ENCODE measurements around the gene NPW. TPM values are rescaled to one million over a fixed set of nuclear protein-coding genes. Genes with fewer than 3 reads are reported as not detected.
A peak's percentile ranks its signal among the peaks of the same experiment; 100 is the strongest.

NPW gene
- polyA plus RNA-seq, 1 donor = 4.4 TPM

- H3K9me3 ChIP-seq (ENCODE audit: control insufficient read depth, low read depth, low read length) = peaks cover 12% of the 10 kb centered on the region
- H3K27ac ChIP-seq (ENCODE audit: low read length) = no peak overlapping the region
- peaks cover 43% of the 10 kb centered on the region for H3K36me3 ChIP-seq (ENCODE audit: control insufficient read depth, insufficient read depth, low read length)
- no peak overlapping the region for H3K4me3 ChIP-seq (ENCODE audit: low read length)
- WGBS (ENCODE audit: insufficient coverage, low lambda C conversion rate) = no CpG with 5 or more reads among the region's 18 CpGs
- peaks cover 41% of the 10 kb centered on the region for H3K27me3 ChIP-seq (ENCODE audit: control insufficient read depth, insufficient read depth, low read length)
- H3K4me1 ChIP-seq (ENCODE audit: control insufficient read depth, insufficient read depth, low read length) = peaks cover 46% of the 10 kb centered on the region
- no peak for DNase-seq
Measured at GRCh38 chr16:1977875-1978268, 41.7 kb upstream of the NPW start.

- H3K4me1 ChIP-seq (ENCODE audit: control insufficient read depth, insufficient read depth, low read length) = peaks cover 46% of the 10 kb centered on the region
- H3K9me3 ChIP-seq (ENCODE audit: control insufficient read depth, low read depth, low read length) = peaks cover 12% of the 10 kb centered on the region
- no peak overlapping the region for H3K27ac ChIP-seq (ENCODE audit: low read length)
- peaks cover 43% of the 10 kb centered on the region for H3K36me3 ChIP-seq (ENCODE audit: control insufficient read depth, insufficient read depth, low read length)
- peak overlapping the region; percentile 21 for H3K4me3 ChIP-seq (ENCODE audit: low read length)
- WGBS (ENCODE audit: insufficient coverage, low lambda C conversion rate) = no CpG with 5 or more reads among the region's 37 CpGs
- peaks cover 45% of the 10 kb centered on the region for H3K27me3 ChIP-seq (ENCODE audit: control insufficient read depth, insufficient read depth, low read length)
- DNase-seq = no peak
Measured at GRCh38 chr16:1978476-1979120, 41.0 kb upstream of the NPW start.

DNA sequence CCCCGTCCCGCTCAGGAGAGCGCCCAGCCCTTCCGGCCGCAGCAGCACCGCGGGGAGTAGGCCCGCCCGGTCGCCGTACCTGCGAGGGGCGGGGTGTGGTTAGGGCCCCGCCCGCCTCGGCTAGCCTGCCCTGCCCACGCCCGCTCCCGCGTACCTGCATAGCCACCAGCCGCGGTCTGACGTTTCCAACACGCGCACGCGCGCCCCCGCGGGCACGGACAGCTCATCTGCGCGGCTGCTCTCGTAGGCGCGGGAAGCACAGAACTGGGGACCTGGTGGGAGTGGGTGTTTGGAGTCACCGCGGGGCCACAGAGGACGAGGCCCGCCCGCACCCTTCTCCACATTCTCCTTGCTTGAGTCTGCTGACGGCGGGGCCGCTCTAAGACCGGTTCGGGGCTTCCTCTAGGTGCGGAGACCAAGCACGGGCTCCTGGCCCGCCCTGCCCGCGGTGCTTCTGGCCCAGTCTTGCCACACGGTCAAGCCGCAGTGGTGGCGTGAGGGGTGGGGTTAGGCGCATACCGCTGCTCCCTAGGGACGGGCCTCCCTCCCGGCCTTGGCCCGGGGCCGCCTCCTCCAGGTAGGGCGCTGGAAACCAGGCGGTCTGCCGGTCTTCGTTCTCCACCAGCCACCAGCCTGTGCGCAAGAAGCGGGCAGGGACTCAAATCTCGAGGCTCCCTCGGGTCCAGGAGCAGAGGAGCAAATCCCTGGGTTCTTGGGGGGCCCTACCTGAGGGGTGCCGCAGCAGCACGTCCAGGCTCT lies 40.1 kb upstream of the NPW start:
- Histone ChIP-seq H3K36me3 (ENCODE audit: control insufficient read depth, insufficient read depth, low read length) (peaks cover 39% of the 10 kb centered on the region), H3K4me3 (ENCODE audit: low read length) (peak overlapping the region; percentile 26), H3K9me3 (ENCODE audit: control insufficient read depth, low read depth, low read length) (peaks cover 12% of the 10 kb centered on the region), H3K27ac (ENCODE audit: low read length) (peak overlapping the region; percentile 4), H3K4me1 (ENCODE audit: control insufficient read depth, insufficient read depth, low read length) (peaks cover 46% of the 10 kb centered on the region), H3K27me3 (ENCODE audit: control insufficient read depth, insufficient read depth, low read length) (peaks cover 45% of the 10 kb centered on the region)
- no CpG with 5 or more reads among the region's 70 CpGs for WGBS (ENCODE audit: insufficient coverage, low lambda C conversion rate)
- DNase-seq = peak; percentile 85 to 91

DNA sequence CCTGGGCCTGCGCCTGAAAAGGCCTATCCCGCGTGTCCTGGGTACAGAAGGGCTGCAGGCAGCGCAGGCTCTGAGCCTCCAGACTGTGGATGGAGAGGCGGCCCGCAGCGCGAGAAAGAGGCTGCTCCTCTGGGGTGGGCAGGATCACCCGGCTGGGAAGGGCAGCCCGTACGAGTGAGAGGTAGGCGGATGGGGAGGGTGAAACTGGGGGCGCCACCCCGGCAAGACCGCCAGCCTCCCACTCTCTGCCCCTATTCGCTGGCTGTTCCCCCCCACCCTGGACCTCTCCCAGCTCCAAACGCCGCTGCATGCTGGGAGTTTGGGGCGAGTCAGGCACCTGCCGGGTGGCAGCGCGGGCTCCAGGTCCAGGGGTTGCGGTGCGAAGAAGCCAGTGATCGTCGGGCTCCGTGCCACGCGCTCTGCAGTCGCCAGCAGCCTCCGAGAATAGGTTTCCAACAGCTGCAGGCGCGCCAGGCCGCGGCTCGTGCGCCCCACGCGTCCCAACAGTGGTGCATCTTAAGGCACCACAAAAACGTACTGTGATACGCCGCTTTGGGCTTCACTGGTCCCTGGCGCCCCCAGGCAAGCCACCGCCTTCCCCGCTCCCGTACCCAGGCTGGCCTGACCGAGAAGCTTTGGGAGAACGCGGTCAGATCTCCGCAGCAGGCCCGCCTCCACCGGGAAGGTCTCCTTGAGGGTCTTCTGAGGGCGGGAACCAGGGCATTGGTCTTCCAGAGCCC lies 39.4 kb upstream of the NPW start:
- peaks cover 33% of the 10 kb centered on the region for H3K36me3 ChIP-seq (ENCODE audit: control insufficient read depth, insufficient read depth, low read length)
- H3K27ac ChIP-seq (ENCODE audit: low read length) = no peak overlapping the region
- no CpG with 5 or more reads among the region's 53 CpGs for WGBS (ENCODE audit: insufficient coverage, low lambda C conversion rate)
- H3K4me3 ChIP-seq (ENCODE audit: low read length) = peak overlapping the region; percentile 26
- H3K4me1 ChIP-seq (ENCODE audit: control insufficient read depth, insufficient read depth, low read length) = peaks cover 50% of the 10 kb centered on the region
- peaks cover 12% of the 10 kb centered on the region for H3K9me3 ChIP-seq (ENCODE audit: control insufficient read depth, low read depth, low read length)
- peaks cover 45% of the 10 kb centered on the region for H3K27me3 ChIP-seq (ENCODE audit: control insufficient read depth, insufficient read depth, low read length)
- DNase-seq = peak in 1 of 2 donors; percentile 48

DNA sequence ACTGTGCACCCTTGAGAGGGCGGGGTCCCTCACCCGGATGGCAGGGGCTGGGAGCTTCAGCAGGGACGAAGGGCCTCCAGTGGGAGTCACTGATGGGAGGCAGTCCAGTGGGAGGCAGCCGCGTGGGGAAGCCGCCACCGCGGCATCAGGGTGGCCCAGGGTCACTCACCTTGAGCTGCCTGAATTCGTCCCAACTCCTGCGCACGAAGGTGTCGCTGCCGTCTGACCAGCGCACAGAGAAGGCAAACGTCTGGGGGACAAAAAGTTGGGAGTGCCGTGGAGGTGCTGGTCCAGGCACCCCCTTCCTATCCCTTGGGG lies 38.9 kb upstream of the NPW start:
- no peak for DNase-seq
- peaks cover 33% of the 10 kb centered on the region for H3K36me3 ChIP-seq (ENCODE audit: control insufficient read depth, insufficient read depth, low read length)
- H3K9me3 ChIP-seq (ENCODE audit: control insufficient read depth, low read depth, low read length) = peaks cover 12% of the 10 kb centered on the region
- H3K4me1 ChIP-seq (ENCODE audit: control insufficient read depth, insufficient read depth, low read length) = peaks cover 56% of the 10 kb centered on the region
- H3K27ac ChIP-seq (ENCODE audit: low read length) = no peak overlapping the region
- peaks cover 45% of the 10 kb centered on the region for H3K27me3 ChIP-seq (ENCODE audit: control insufficient read depth, insufficient read depth, low read length)
- H3K4me3 ChIP-seq (ENCODE audit: low read length) = no peak overlapping the region
- no CpG with 5 or more reads among the region's 16 CpGs for WGBS (ENCODE audit: insufficient coverage, low lambda C conversion rate)

GRCh38 chr16:1981398-1981836 lies 38.2 kb upstream of the NPW start, which contains the start of gene NOXO1:
TSS of gene NOXO1 (minus strand) at chr16:1981469. CDS start at chr16:1981179, 290 bp downstream.
- Histone ChIP-seq H3K36me3 (ENCODE audit: control insufficient read depth, insufficient read depth, low read length) (peaks cover 33% of the 10 kb centered on the region), H3K9me3 (ENCODE audit: control insufficient read depth, low read depth, low read length) (peaks cover 12% of the 10 kb centered on the region), H3K4me1 (ENCODE audit: control insufficient read depth, insufficient read depth, low read length) (peaks cover 63% of the 10 kb centered on the region), H3K4me3 (ENCODE audit: low read length) (no peak within 1 kb of the TSS), H3K27me3 (ENCODE audit: control insufficient read depth, insufficient read depth, low read length) (peaks cover 45% of the 10 kb centered on the region), H3K27ac (ENCODE audit: low read length) (no peak within 1 kb of the TSS)
- no CpG with 5 or more reads among the region's 6 CpGs for WGBS (ENCODE audit: insufficient coverage, low lambda C conversion rate)
- peak in 1 of 2 donors; percentile 58 for DNase-seq

GRCh38 chr16:1982013-1982433 lies 37.6 kb upstream of the NPW start:
- peaks cover 12% of the 10 kb centered on the region for H3K9me3 ChIP-seq (ENCODE audit: control insufficient read depth, low read depth, low read length)
- H3K27me3 ChIP-seq (ENCODE audit: control insufficient read depth, insufficient read depth, low read length) = peaks cover 45% of the 10 kb centered on the region
- no peak overlapping the region for H3K4me3 ChIP-seq (ENCODE audit: low read length)
- H3K27ac ChIP-seq (ENCODE audit: low read length) = no peak overlapping the region
- peaks cover 33% of the 10 kb centered on the region for H3K36me3 ChIP-seq (ENCODE audit: control insufficient read depth, insufficient read depth, low read length)
- peaks cover 63% of the 10 kb centered on the region for H3K4me1 ChIP-seq (ENCODE audit: control insufficient read depth, insufficient read depth, low read length)
- DNase-seq = peak in 1 of 2 donors; percentile 29
- WGBS (ENCODE audit: insufficient coverage, low lambda C conversion rate) = no CpG with 5 or more reads among the region's 5 CpGs

GRCh38 chr16:1982991-1983543 lies 36.5 kb upstream of the NPW start:
- H3K27ac ChIP-seq (ENCODE audit: low read length) = no peak overlapping the region
- DNase-seq = no peak
- peaks cover 9% of the 10 kb centered on the region for H3K9me3 ChIP-seq (ENCODE audit: control insufficient read depth, low read depth, low read length)
- peaks cover 27% of the 10 kb centered on the region for H3K36me3 ChIP-seq (ENCODE audit: control insufficient read depth, insufficient read depth, low read length)
- peak overlapping the region; percentile 17 for H3K4me3 ChIP-seq (ENCODE audit: low read length)
- H3K27me3 ChIP-seq (ENCODE audit: control insufficient read depth, insufficient read depth, low read length) = peaks cover 45% of the 10 kb centered on the region
- peaks cover 63% of the 10 kb centered on the region for H3K4me1 ChIP-seq (ENCODE audit: control insufficient read depth, insufficient read depth, low read length)
- 60% methylated on average over 3 of the region's 19 CpGs for WGBS (ENCODE audit: insufficient coverage, low lambda C conversion rate)

DNA sequence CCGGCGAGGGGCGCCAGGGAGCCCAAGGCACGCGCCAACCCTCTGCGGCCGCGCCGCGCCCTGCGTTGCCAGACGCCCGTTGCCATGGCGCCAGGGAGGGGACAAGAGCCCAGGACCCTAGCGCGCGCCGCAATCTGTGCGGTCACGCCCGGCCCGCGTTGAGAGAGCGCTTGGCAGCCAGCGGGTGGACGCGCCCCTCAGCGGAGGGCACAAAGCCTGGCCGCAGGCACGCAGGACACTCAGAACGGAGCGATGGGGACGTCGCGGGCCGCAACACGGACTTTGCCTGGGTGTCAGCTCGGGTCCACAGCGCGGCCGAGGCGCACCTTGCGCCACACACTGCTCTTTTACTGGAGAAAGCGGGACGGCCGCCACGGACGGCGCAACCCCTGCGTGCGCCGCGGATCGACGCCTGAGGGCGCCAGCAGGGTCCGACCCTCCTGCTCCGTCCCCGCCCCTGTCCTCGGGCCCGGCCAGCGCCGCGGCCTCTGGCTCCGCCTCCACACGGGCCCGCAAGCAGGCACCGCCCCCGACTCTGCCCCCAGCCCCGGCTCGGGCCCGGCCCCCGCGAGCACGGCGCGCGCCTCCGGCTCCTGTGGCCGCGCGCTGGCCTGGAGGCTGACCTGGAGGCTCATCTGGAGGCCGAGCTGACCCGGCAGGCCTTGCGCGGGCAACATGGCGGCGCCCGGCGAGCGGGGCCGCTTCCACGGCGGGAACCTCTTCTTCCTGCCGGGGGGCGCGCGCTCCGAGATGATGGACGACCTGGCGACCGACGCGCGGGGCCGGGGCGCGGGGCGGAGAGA lies 35.8 kb upstream of the NPW start, which contains the start of gene GFER:
Gene GFER, plus strand, starts transcription at position 650 of the 803 bp plus-strand sequence. Its CDS starts 26 bp downstream, at position 676.
- Histone ChIP-seq H3K27ac (ENCODE audit: low read length) (peak within 1 kb of the TSS; percentile 64), H3K36me3 (ENCODE audit: control insufficient read depth, insufficient read depth, low read length) (peaks cover 23% of the 10 kb centered on the region), H3K27me3 (ENCODE audit: control insufficient read depth, insufficient read depth, low read length) (peaks cover 48% of the 10 kb centered on the region), H3K9me3 (ENCODE audit: control insufficient read depth, low read depth, low read length) (peaks cover 8% of the 10 kb centered on the region), H3K4me3 (ENCODE audit: low read length) (peak within 1 kb of the TSS; percentile 60), H3K4me1 (ENCODE audit: control insufficient read depth, insufficient read depth, low read length) (peaks cover 59% of the 10 kb centered on the region)
- WGBS (ENCODE audit: insufficient coverage, low lambda C conversion rate) = no CpG with 5 or more reads among the region's 109 CpGs
- DNase-seq = peak; percentile 89 to 94

Data from large intestine (tissue), 3 donors.